DMS153 treated with DMSO at 0.1 percent for 48 hours (cell line): ENCODE measurements around the gene ANOS1.

ENCODE experiments used
- DNase-seq: peaks from one replicate; lab custom pipeline; 2025; ENCODE audit not compliant: unreplicated experiment; lab: John Stamatoyannopoulos, UW

The ANOS1 gene

DNA sequence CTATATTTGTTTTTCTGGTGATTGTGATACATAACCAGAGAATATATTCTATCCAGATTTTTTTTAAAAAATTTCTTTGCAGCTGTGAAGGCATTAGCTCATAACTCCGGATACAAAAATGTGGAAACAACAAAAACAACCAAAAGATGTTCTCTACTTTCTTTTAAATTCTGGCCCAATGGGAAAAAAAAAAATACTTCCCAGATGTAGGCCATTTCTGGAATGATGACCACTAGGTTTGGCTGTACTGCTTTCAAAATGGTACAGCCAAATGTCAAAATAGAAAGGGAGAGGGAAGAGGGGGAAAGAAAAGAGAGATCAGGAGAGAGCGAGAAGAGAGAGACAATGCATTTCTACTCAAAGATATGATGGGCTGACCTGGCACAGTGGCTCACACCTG is 14.6 kb downstream of the ANOS1 start:
- DNase-seq: no peak

DNA sequence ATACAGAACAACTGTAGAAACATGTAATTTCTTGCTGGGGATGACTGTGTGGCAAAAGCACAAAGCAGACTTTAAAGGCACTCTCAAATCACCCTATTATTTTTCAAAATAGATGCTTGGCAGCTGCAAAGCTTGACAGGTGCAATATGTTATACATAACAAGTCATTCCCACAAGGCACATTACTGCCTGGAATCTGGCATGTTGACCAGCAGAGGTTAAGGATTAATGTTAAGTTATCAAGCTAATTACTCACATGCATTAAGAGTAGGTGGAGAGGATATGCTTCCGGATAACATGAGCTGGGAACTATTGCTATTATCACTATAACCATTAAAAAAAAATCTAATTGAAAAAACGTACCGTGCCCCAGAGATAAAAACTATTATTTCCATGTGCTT is 17.8 kb downstream of the ANOS1 start:
- no peak for DNase-seq

DNA sequence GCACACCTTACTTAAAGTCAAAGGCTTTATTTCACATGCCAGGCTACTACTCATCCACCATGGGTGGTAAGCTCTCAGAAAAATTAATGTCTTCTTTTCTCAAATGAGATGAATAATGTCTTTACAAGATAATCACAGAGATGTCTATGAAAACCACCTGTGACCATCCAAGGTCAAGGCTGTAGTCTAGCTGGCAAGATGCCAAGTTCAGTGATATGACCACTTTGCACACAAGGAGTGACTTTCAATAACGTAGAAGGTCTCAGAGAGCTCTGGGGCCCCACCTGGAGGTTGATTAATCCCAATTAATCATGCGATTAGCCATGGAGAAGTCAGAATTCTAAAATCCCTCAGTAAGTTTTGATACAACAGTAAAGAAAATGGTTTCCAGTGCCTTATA is 20.5 kb downstream of the ANOS1 start:
- no peak for DNase-seq

DNA sequence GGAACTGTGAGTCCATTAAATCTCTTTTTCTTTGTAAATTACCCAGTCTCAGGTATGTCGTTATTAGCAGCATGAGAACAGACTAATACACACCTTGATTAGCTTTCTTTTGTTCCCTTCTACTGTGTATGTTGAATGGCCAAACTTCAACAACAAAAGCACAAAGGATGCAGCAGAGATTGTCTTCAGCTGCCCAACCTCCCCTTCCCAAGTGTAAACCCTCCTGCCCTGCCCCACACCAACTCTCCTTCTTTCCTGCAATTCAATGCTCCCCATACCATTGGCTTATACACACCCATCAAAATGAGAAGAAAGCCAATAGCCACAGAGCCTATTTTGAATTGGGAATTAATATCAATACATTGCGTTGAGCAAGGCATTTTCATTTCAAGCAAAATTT is 27.8 kb downstream of the ANOS1 start:
- DNase-seq: no peak

DNA sequence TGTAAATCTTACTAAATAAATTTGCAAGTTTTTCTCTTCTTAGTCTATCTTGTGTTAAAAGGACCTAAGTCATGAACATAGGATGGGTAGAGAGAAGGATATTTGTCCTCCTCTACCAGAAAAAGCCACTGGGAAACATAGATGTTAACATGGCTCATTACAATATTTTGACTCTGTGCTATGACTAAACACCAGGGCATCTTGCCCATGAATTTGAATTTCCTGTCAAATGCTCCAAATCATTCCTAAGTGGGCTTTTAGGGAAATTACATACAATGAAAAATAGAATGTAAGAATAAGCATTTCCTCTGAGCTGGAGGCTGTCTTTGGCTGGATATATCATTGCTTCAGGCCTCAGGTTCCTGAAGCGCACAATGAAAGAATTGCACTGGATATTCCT is 39.1 kb downstream of the ANOS1 start:
- DNase-seq: no peak

DNA sequence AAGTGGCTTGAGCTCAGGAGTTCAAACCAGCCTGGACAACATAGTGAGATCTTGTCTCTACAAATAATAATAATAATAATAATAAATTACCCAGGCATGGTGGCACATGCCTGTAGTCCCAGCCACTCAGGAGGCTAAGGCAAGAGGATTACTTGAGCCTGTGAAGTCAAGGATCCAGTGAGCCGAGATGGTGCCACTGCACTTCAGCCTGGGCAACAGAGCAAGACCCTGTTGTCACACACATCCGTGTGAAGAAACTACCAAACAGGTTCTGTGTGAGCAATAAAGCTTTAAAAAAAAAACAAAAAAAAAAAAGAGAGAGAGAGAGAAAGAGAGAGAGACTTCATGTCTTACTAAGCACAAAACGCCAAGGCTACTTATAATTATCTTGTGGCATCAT is 42.5 kb downstream of the ANOS1 start:
- DNase-seq: no peak

DNA sequence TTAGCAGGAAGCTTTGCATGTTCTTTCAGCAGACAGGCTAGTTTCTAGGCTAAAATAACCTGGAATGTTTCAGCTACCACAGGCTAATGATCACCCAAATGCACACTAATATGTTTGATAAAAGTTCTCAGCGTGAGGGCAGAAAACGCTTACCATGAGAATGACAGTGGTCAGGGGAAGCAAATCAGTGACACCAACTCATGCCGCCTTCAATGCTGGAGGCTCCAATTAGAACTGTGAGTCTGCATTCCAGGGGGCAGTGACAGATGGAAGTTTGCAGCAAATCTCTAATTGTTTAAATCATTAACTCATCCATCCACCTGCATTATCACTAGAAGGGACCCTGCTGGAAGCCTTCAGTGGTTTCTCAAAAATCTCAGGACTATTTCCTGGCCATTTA is 43.2 kb downstream of the ANOS1 start:
- no peak for DNase-seq

DNA sequence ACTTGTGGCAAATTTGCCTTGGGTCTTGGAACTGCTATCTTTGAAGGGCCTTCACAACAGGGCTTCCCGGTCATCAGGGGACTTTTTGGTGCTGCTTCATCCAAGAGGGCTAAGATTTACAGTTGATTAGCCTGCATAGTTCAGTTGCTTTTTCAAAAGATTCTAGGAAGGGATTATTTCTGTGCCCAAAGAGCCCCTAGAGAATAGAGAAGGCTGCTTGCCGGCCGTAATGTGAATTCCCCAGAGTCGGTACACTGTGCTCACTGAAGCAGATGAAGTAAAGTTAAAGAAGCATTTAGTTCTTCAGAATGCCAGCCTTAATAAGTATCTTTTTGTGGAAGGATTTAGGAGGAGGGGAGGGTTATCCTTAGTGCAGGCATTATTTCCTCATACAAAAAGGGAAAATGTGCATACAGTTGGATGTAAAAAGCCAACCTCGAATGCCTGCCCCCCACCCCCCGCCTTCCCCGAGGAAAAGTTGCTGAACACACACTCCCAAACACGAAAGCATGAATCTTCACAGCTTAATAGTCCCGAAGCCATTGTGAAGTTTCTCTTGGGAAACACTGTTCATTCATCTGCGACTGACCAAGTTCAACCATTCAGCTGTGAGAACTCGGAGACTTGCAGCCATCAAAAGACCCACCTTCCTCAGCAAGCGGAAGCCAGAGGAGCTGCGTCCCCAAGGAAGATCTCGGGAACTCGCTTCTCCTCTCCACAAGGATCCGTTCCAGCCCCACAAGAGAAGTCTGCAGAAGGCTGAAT is 47.6 kb downstream of the ANOS1 start:
- DNase-seq: no peak

DNA sequence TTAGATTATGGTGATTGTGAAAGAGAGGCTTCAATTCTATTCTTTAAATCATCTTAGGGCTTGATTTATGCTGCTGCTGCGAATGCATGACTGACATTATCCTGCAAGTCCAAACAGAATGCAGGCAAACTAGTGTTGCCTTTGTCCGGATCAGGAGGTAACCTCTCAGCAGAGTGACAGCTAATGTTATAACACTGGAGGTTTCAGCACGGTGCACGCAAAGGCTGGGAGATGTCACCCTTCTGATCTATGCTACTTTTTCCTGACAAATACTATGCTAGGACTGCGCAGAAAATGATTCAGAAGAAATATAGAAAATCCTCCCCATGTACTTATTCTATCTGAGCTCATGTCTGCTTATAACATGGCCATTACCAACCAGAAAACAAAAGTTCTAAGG is 48.2 kb downstream of the ANOS1 start:
- no peak for DNase-seq

DNA sequence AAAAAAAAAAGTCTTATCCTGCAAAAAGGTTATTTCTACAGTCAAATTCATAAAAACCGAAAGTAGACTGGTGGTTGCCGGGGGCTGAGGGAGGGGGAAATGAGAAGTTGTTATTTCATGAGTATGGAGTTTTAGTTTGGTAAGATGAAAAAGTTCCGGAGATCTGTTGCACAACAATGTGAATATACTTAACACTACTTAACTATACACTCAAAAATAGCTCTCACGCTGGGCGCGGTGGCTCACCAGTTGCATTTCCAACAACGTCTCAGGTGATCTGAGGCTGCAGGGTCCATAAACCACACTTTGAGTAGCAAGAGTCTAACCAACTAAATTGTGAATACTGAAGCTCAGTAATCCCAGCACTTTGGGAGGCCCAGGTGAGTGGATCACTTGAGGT is 52.4 kb downstream of the ANOS1 start:
- no peak for DNase-seq

DNA sequence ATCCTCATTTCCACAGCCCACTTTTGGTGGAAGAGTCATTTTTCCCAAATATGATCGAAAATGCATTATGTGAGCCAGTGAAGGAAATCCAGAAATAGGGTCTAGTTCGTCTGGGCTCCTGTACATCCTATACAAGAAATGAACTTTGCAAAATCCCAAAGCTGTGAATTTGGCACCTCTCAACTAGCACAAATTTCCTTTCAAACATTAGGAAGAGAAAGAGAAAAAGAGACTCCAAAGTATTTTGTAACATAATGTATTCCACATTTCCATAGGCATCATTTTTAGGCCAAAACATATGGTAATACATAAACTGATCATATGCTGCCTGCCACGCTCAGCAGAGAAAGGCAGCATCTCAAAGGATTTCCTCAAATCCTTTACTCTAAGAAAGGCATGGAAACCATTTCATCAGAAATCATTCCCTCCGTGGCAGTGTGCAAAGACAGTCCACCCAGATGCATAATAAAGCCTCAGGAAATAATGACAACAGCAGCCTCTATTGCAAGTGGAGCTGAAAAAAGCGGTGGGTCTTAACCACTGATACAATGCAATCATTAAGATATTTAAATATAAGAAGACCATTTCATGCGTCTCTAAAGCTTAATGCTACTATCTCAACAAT is 56.8 kb downstream of the ANOS1 start:
- no peak for DNase-seq

DNA sequence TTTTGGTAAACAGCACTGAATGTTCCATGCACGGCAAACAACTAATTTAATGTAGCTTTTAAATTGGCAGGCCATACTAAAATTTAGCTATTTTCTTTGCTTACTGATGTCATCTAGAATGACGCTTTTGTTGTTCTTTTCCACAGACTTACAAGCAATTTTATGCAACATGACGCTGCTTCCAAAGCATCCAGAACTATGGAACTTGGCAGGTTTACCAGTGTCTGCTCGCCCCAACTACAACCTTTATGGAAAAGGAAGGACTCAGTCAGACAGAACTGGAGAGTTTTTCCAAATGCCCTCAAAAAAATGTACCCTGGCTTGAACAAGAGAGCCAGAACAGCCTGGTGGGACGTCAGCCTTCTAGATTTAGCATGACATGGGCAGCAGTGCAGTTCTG is 58.7 kb downstream of the ANOS1 start:
- no peak for DNase-seq

DNA sequence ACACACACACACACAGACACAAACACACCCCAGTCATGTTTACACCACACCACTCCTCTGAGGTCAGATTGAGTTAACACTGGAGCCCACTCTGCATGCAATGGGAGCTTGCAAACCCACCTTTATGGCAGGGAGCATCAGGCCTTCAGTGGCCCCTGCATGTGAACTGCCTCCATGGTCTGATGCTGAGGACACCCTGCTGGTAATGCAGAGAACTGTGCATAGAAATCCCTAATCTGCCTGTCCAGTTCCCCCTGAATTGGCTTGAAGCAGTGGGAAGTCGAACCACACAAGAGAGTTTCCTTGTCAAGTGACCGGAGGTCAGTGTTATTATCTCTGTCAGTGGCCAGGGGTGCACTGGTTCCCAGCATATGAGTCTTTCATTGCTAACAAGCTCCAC is 59.8 kb downstream of the ANOS1 start:
- DNase-seq: no peak

DNA sequence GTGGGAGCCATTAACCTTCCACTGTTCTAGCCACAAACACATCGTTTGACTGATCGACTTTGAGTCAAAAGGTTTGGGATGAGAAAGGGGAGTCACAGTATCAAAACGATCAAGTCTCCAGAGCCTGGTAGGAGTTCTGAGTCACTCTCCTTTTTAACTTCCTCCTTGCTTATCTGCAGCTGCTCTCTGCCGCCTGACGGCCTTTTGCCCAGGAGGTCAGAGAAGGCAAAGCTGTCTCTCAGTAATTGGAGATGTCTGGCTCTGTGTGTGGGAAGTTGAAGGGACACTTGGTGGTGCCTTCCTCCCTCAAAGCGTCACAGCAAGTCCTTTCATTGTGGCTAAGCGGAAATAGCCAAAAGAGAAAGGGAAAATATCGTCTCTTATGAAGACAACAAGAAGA is 63.1 kb downstream of the ANOS1 start:
- DNase-seq: no peak

DNA sequence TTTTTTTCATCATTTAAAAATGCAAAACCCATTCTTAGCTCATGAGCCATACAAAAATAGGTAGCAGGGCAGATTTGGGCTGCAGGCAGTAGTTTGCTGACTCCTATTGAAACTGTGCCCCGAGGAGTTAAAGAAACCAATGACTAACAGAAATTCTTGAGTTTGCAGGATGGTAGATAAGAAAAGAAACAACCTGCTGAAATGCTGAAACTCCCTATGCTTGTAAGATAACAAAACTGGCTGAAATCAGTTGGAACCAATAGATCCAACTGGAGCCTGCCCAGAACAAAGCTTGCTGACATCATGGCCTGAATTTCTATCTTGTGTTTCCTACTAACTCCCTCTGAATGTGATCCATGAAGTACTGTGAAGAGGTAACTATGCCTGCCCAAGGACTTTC is 68.6 kb downstream of the ANOS1 start:
- DNase-seq: no peak

DNA sequence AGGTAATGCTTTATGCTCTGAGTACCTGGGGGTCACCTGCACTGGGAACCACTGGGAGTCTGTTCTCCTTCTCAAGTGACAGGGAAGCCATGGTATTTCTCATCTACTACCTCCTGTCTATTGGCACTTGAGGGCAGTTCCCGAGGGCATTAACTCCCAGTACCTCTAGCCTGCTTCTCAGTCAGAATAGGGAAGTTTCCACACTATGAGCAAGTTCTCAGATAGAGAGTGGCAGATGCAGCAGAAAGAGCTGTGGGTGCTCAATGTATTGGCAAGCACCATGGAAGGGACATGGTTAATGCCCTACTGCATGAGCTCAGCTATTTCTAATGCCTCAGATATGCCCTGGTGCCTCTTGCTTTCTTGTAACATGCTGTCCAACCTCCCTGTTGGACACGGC is 74.1 kb downstream of the ANOS1 start:
- DNase-seq: no peak

DNA sequence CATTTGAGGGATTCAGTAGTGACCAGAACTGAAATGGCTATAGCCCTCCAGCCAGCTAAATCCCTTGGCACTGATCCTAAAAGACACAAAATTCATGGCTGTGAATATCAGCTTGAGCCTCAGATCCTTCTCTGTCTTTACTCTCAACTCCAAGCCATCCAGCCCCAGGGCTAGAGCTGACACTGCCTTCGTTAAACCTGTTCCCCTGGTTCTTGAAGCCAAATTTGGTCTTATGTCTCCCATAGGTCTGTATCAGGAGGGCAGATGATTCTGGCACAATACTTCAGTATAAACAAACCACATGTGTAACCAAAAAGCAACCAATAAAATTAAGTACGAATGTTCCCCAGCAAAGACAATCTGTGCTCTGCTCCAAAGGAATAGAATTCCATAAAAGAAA is 78.0 kb downstream of the ANOS1 start:
- no peak for DNase-seq

DNA sequence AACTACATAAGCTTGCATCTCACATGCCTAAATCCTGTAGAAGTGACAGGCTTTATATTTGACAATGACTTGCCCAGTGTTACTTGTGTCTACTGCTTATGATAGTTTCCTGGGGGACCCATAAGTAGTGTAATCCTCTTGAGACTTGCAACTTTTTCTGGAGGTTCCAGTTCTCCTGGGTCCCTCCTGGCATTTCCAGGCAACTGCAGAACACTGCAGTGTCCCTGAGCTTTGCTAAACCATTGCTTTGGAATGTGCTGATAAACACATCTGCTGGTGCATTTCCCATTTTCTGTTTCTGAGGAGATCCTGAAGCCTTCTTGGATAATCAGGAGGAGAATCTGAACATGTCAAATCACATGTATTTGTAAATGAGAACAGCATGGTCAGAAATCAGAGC is 82.0 kb downstream of the ANOS1 start:
- no peak for DNase-seq

DNA sequence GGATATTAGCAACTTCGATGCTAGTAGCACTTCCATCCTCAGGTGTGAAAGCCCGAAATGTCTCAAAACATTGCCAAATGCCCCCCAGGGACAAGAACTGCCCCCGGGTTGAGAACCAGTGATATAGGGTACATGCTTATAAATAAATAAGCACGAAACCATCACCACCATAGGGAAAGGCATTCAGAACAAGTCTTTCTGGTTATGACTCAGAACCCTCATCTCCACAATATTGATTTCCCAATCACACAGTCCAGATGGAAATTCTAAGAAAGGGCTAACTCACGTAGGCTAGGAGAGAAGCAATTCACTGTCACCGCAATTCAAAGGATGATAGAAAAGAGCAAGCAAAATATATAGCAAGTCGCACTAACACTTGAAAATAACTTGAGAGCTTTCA is 84.8 kb downstream of the ANOS1 start:
- DNase-seq: no peak

DNA sequence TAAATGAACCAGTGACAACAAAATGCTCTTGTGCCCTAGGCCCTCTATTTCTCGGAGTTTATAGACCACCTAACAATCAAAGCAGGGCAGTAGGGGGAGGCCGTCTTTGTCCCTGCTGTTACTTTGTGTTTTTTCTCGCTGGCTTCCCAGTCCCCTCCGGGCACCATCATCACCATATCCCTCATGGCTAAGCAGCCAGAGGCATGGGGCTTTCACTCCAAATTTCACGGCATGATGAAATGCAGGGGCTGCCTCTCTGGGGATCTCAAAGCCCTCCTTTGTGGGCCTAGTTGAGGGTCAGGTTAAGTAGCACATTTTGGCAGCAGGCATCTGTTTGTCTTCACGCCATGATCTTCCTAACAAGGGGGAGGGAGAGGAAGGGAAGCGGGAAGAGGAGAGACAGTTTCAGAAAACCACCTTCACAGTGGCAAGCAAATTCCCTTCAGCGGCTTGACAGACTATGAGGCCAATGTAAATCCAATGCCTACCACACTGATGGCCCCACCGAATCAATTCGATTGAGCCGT is 91.9 kb downstream of the ANOS1 start:
- no peak for DNase-seq

DNA sequence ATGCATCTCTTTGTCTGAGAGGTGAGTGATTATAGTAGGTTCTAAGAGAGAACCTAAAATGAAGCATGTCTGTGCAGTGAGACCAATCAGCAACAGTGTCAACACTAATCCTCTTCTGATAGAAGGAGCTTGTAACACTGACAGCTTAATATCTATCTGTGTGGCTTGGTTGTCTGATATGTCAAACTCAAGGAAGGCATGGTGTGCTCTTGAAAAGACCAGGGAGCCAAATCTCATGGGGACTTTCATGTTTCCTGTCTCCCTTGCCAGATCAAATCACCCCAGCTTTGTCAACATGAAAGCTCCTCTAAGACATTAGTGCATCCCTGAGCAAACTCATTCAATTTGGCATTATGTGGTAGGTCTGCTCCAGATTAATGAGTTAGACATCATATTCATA is 95.4 kb downstream of the ANOS1 start:
- no peak for DNase-seq

DNA sequence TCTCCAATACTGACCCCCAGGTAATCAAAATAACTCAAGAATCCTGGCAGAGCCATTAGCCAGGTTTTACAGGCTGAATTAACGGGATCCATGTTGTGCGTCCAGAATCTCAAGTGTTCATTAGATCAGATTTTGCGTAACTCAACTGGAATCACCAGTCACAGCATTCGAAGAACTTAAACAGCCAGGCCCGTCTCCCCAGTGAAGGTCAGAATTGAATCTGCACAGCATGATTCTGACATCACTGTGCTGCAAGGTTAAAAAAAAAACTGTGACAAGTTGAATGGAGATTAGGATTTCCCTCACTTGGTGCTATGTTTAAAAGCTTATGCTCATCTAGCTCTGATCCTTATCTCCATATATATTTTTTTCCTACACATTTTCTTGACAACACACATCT is 96.1 kb downstream of the ANOS1 start:
- no peak for DNase-seq

DNA sequence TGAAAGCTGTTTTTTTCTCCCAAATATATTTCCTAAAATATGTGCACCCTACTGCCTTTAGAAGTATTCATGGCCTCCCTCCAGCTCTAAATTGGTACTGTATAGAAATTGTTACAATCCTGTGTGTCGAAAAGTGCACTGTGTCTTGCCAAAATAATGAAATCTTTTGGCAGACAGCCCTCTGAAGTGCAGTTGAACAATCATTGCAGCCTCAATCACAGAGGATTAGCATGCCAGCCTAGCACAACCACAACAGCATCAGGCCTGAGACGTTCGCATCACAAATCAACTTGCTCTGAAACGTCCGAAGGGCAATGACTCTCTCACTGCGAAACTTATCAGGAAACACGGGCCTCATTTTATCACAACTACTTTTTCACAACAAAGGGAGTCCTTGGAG is 99.0 kb downstream of the ANOS1 start:
- DNase-seq: no peak
